ENCODE measurements around the gene COL18A1.

The COL18A1 gene

DNA sequence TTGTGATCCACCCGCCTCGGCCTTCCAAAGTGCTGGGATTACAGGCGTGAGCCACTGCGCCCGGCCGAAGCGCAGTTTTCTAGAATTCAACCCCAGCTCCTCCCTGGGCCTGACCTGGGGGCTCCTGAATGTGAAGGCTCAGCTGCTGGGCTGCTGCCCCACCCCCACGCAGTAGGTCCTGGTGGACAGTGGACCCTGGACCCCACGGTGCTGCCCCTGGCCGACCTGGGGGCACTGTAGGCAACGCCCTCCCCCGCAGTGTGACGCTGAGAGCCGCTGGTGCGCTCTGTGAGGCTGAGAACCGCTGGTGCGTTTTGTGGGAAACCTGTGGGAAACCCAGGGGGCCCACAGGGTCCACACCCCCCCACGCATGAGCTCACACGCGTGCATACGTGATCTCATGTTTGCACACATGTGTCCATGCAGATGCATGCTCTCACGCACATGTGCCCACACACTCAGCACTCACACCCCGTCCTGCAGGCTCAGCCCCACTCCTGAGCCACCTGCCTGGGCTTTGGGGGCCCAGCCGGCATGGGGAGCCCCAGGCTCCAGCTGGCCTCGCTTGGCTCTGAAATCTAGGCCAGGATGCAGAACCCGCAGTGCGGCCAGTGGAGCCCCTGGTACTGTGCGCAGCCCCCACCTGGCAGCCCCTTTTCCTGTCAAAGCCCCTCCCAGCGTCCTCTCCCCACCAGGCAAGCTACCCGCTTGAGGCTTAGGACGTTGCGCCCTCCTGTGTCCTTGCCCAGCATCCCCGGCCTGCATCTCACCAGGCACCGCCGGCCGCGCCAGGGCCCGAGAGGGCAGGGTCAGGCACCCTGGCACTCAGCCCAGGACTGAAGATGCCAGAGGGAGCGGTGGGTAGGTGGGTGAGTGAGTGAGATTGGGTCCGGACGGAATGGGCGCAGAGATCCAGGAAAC lies 67.7 kb downstream of the COL18A1 start:
- no peaks in the 10 kb centered on the region for H3K4me1 ChIP-seq (ENCODE audit: insufficient read depth, low read length)
- no peaks in the 10 kb centered on the region; the same call in none of the 2 replicates for H3K36me3 ChIP-seq (ENCODE audit: insufficient read depth, low read length)
- no peak overlapping the region for H3K9ac ChIP-seq (ENCODE audit: low read depth, low read length)
- H3K9me3 ChIP-seq (ENCODE audit: control insufficient read depth, insufficient read depth, low read length): no peaks in the 10 kb centered on the region; the same call in 1 of the 2 replicates

DNA sequence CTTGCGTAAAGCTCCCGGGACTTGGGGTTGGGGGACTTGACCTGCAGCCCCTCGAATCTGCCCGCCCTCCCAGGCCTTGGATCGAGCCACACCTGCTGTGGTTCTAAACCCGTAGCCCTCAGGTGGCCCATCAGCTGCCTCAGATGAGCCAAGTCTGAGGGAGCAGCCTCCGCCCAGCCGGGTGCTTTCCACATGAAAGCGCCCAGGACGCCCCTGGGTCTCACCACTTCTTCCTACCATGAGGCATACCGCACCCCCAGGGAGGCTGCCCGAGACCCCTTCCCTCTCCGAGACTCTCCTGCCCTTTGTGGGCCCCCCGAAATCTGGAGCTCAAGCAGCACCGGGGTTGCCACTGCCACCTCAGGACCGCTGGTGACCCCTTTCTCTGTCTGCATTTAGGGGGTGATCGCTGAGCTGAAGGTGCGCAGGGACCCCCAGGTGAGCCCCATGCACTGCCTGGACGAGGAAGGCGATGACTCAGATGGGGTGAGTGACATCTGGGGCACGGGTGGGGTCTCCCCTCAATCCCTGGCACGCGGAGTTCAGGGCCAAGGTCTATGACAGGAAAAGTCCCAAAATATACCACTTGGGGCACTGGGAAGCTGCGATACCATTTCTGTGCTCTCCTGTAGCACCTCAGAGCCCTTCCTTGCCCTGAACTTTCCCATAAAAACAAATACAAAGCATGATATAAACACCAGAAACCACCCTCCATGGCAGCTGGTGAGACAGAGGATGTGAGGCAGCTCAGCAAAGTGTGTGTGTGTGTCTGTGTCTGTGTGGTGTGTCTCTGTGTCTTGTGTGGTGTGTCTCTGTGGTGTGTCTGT lies 68.7 kb downstream of the COL18A1 start:
- no peaks in the 10 kb centered on the region for H3K9me3 ChIP-seq (ENCODE audit: control insufficient read depth, insufficient read depth, low read length)
- H3K9ac ChIP-seq (ENCODE audit: low read depth, low read length): no peak overlapping the region
- no peaks in the 10 kb centered on the region; the same call in 1 of the 2 replicates for H3K4me1 ChIP-seq (ENCODE audit: insufficient read depth, low read length)
- peaks cover under 1% of the 10 kb centered on the region; the same call in 1 of the 2 replicates for H3K36me3 ChIP-seq (ENCODE audit: insufficient read depth, low read length)

DNA sequence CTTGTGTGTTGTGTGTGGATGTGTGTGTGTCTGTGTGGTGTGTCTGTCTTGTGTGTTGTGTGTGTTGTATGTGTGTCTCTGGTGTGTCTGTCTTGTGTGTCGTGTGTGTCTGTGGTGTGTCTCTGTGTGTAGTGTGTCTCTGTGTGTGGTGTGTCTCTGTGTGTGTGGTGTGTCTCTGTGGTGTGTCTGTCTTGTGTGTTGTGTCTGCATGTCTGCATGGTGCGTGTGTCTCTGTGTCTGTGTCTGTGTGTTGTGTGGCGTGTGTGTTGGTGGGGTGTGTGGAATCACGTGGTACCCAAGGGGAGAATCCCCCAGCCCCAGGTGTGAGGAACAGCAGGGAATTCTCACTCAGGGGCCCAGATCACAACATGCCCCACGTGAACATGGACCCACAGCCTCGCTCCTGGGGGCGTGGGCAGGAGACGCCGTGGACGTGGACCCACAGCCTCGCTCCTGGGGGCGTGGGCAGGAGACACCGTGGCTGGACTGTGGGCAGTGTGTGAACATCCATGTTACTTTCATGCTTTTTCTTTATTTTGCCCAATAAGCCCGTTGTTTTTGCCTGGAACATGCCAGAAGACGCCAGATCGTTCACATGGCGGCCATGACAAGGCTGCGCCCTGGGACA lies 69.5 kb downstream of the COL18A1 start:
- H3K4me1 ChIP-seq (ENCODE audit: insufficient read depth, low read length): no peaks in the 10 kb centered on the region; the same call in 1 of the 2 replicates
- no peak overlapping the region for H3K9ac ChIP-seq (ENCODE audit: low read depth, low read length)
- peaks cover 7% of the 10 kb centered on the region for H3K36me3 ChIP-seq (ENCODE audit: insufficient read depth, low read length)
- H3K9me3 ChIP-seq (ENCODE audit: control insufficient read depth, insufficient read depth, low read length): no peaks in the 10 kb centered on the region

DNA sequence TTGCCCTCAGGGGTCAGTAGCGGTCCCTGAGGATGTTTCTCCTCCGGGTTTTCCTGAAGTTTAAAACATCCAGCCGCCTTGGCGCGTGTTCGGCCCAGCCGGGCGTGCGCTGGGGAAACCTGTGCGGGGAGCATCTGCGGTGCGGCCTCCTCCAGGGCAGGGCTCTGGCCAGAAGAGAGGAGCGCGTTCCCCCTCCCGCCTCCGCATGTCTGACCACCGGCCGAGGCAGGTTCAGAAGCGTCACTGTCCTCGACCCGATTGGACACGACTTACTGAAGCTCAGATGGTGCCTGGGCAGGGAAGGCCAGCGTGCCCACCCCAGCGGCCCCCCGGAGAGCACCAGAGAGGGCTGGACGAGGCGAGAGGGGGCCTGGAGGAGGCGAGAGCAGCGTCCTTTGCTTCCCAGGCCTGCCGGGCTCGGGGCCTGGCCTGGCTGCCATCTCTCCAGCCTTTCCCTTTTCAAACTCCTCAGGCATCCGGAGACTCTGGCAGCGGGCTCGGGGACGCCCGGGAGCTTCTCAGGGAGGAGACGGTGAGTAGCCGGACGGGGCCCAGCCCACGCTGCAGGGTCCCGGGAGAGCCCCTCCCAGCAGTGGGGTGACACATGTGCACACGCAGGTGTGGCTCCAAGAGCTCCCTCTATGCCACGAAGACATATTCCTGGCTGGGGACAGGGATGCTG lies 70.2 kb downstream of the COL18A1 start:
- no peaks in the 10 kb centered on the region for H3K9me3 ChIP-seq (ENCODE audit: control insufficient read depth, insufficient read depth, low read length)
- H3K36me3 ChIP-seq (ENCODE audit: insufficient read depth, low read length): peaks cover 13% of the 10 kb centered on the region; the same call in 1 of the 2 replicates
- H3K9ac ChIP-seq (ENCODE audit: low read depth, low read length): no peak overlapping the region
- H3K4me1 ChIP-seq (ENCODE audit: insufficient read depth, low read length): no peaks in the 10 kb centered on the region; the same call in 1 of the 2 replicates

DNA sequence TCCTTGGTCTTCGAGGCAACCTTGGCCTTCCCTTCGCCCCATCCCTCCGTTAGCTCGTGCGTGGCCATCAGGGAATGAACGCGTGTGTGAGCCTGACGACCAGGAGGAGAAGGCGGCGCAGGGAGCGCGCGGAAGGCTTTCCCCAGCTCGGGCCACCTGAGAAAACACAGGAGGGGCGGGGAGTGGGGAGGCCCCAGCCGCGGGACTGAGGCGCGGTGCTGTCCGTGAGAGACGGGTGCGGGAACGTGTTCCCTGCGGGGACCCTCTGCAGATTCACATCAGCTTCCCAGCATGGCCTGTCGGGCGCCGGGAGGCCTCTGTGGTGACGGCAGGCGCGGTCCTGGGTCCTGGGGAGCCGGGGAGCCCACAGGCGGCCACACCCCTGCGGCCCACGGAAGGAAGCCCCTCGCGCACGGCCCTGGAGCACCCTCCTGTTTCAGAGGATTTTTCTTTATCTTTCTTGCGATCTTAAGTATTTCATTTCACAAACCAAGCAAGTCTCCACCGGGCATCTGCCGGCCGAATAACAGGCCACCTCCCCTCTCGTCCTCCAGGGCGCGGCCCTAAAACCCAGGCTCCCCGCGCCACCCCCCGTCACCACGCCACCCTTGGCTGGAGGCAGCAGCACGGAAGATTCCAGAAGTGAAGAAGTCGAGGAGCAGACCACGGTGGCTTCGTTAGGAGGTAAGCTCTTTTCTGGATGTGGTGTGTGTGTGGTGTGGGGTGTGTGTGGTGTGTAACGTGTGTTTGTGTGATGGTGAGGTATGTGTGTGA lies 71.0 kb downstream of the COL18A1 start:
- H3K4me1 ChIP-seq (ENCODE audit: insufficient read depth, low read length): no peaks in the 10 kb centered on the region; the same call in 1 of the 2 replicates
- no peak overlapping the region for H3K9ac ChIP-seq (ENCODE audit: low read depth, low read length)
- H3K36me3 ChIP-seq (ENCODE audit: insufficient read depth, low read length): peaks cover 18% of the 10 kb centered on the region
- no peaks in the 10 kb centered on the region for H3K9me3 ChIP-seq (ENCODE audit: control insufficient read depth, insufficient read depth, low read length)

DNA sequence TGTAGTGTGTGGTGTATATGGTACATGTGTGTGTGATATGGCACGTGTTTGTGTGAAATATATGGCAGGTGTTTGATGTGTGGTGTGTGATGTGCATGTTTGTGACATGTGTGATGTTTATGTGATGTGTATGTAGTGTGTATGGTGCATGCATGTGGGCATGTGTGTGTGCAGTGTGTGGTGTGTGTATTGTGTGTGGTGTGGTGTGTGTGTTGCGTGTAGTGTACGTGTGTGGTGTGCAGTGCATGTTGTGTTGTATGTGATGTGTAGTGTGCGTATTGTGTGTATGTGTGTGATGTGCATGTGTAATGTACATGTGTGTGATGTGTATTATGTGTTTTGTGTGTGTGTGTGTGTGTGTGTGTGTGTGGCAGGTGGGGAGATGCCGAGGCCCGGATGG lies 71.6 kb downstream of the COL18A1 start:
- H3K36me3 ChIP-seq (ENCODE audit: insufficient read depth, low read length): peaks cover 21% of the 10 kb centered on the region
- H3K4me1 ChIP-seq (ENCODE audit: insufficient read depth, low read length): no peaks in the 10 kb centered on the region; the same call in 1 of the 2 replicates
- no peak overlapping the region for H3K9ac ChIP-seq (ENCODE audit: low read depth, low read length)
- H3K9me3 ChIP-seq (ENCODE audit: control insufficient read depth, insufficient read depth, low read length): no peaks in the 10 kb centered on the region

DNA sequence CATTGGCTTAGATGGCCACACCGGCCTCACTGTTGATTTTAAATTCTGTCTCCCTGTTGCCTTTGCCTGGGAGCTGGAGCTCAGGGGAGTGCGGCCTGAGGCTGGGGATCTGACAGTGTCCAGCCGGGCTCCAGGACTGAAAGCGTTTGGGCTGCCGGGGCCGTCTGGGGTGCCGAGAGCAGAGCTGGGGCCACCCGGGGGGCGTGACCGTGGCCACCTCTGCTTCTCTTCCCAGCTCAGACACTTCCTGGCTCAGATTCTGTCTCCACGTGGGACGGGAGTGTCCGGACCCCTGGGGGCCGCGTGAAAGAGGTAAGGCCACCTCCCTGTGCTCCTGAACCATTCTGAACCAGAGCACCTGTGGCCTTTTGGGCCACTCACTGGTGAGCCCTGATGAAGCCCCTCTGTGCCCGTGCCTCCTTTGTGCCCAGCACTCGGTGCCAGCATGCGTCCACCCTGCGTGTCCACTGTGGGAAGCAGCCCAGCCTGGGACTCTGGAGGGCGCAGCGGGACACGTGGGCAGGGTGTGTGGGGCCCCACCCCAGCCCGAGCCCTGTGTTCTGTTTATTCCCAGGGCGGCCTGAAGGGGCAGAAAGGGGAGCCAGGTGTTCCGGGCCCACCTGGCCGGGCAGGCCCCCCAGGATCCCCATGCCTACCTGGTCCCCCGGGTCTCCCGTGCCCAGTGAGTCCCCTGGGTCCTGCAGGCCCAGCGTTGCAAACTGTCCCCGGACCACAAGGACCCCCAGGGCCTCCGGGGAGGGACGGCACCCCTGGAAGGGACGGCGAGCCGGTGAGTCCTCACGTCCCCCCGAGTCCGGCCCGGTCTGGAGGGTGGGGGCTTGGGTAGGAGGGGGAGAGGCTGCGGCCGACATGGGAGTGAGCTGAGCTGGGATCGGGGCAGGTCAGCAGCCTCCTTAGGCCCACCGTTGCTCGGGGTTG lies 72.5 kb downstream of the COL18A1 start:
- H3K36me3 ChIP-seq (ENCODE audit: insufficient read depth, low read length): peaks cover 25% of the 10 kb centered on the region
- no peaks in the 10 kb centered on the region; the same call in 1 of the 2 replicates for H3K4me1 ChIP-seq (ENCODE audit: insufficient read depth, low read length)
- no peaks in the 10 kb centered on the region for H3K9me3 ChIP-seq (ENCODE audit: control insufficient read depth, insufficient read depth, low read length)
- H3K9ac ChIP-seq (ENCODE audit: low read depth, low read length): no peak overlapping the region

DNA sequence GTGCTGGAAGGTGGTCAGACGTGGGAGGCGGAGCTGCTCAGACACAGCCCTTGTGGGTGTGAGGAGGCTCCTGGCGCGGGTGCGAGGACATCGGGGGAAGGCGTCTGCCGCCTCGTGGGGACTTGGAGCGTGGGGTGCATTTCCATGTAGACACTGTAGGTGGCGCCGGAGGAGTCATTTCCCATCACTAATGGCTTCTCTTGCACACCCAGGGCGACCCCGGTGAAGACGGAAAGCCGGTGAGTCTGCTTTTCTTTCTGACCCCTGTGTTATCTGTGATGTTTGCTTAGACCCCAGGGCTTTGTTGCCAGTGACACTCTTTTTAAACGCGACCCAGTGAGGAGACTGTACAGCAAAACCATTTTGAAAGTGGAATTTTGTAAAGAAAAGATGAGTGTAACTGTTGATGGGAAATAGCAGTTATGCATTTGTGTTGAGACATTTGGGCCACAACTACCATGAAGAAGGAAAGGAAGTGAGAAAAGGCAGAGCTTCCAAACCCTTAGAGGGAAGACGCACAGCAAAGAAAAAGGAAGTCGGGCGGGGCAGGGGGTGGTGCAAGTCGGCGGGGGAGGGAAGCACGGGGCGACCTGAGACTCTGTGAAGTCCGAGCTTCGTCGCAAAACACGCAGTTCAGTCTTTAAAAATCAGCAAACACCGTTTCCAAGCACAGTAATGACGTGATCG lies 73.3 kb downstream of the COL18A1 start:
- H3K9ac ChIP-seq (ENCODE audit: low read depth, low read length): no peak overlapping the region
- H3K4me1 ChIP-seq (ENCODE audit: insufficient read depth, low read length): no peaks in the 10 kb centered on the region; the same call in 1 of the 2 replicates
- H3K36me3 ChIP-seq (ENCODE audit: insufficient read depth, low read length): peaks cover 26% of the 10 kb centered on the region
- no peaks in the 10 kb centered on the region for H3K9me3 ChIP-seq (ENCODE audit: control insufficient read depth, insufficient read depth, low read length)

DNA sequence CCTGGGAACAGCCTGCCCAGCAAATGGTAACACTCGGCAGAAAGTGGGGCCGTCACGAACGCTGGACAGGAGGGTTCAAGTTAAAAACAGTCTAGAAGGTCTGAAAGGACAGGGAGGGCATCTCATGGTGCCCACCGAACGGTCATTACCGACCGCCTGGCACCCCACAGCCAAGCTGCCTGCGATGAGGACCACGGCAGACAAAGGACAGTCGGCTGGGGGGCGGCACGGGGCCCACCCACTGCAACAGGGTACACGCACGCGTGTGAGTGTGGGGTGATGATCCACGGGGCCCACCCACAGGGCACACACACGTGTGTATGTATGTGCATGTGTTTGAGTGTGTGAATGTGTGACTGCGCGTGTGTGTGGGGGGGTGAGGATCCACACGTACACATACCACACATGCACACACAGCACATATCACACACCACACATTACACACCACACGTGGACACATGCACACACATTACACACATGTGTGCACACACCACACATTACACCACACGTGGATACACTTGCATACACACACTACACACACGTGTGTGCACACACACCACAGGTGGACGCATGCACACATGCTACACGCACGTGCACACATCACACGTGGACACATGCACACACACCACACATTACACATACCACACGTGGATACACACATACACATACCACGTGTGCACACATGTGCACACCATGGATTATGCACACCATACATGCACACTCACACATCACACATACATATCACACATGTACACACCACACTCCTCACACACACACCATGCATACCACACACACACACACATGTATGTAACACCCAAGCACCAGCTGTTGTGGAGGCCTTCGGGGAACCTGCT lies 74.1 kb downstream of the COL18A1 start:
- H3K4me1 ChIP-seq (ENCODE audit: insufficient read depth, low read length): no peaks in the 10 kb centered on the region; the same call in 1 of the 2 replicates
- H3K36me3 ChIP-seq (ENCODE audit: insufficient read depth, low read length): peaks cover 29% of the 10 kb centered on the region
- H3K9ac ChIP-seq (ENCODE audit: low read depth, low read length): no peak overlapping the region
- no peaks in the 10 kb centered on the region for H3K9me3 ChIP-seq (ENCODE audit: control insufficient read depth, insufficient read depth, low read length)

DNA sequence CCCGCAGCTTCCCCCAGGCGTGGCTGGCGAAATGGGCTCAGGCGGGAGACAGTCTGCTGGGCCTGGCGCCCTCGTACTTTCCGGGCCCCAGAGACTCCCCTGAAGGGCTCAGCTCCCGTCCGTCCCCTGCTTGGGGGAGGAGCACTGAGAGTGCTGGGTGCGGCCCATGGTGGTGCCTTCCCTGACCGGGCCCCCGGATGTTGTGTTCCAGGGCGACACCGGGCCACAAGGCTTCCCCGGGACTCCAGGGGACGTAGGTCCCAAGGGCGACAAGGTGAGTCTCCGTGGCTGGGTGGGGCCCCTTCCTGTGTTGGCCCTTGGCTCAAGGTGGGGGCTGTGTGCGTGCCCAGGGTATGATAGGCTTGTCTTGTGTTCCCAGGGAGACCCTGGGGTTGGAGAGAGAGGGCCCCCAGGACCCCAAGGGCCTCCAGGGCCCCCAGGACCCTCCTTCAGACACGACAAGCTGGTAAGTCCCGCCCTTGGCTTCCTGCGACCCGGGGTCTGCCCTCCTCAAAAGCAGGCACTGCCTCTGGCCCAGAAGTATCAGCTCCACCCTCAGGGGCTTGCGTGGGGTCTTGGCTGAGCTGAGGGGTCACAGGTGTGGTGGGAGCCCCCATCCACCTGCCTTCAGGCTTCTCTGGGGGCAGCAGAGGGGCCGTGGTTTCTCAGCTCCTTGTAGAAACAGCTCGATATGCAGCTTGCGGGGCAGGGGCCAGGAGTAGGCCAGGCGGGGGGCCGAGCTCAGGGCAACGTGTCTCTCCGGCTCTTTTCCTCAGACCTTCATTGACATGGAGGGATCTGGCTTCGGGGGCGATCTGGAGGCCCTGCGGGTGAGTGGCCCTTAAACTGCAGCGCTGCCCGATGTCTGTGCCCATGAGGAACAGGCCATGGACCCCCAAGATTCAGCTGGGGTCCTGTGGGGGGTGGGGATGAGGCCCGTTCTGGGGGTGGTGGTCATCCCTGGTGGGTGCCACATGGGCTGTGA lies 75.0 kb downstream of the COL18A1 start:
- Histone ChIP-seq H3K9ac (ENCODE audit: low read depth, low read length) (no peak overlapping the region), H3K36me3 (ENCODE audit: insufficient read depth, low read length) (peaks cover 34% of the 10 kb centered on the region), H3K4me1 (ENCODE audit: insufficient read depth, low read length) (no peaks in the 10 kb centered on the region; the same call in 1 of the 2 replicates), H3K9me3 (ENCODE audit: control insufficient read depth, insufficient read depth, low read length) (no peaks in the 10 kb centered on the region)
